Measurements from ENCODE around the gene NINJ2.

Gene NINJ2

DNA sequence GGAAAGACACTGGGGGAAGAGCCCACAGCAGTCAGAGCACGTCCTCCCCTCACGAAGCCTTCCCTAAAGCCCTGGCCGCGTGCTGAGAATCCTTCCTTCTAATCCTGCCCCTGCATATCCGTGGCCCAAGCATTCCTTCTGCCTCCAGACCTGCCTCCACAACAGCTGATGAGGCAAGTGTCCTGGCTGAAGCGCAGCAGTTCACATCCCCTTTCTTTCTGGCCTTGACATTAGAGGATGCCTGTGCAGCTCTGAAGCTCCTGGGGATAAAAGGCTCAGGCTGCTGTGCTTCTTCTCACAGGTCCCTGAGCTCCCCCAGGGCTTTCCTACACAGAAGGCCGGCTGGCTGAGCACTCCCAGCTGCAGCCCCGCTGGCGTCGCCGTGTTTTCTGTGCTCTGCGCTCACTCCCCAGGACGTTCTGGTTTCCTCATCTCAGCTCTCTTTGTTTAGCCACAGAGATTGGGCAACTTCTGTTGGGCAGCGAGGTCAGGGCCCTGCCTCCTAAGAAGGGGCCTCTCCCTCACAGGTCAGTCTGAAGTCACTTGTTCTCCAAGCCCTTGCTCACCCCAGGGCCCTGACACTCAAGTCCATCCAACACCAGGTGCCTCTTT, 45.8 kb downstream of the NINJ2 start:
- no peak for TF ChIP-seq CTCF (IDR thresholded peaks at IDR 0.05; ENCODE audit: low read depth, low read length)
- TF ChIP-seq EZH2phosphoT487 (IDR thresholded peaks at IDR 0.05; ENCODE audit: low read depth) = no peak
- no peaks in the 10 kb centered on the region for H3K27me3 ChIP-seq (ENCODE audit: low read depth, low read length)
- no peaks in the 10 kb centered on the region for H4K20me1 ChIP-seq (ENCODE audit: insufficient read depth, low read length)
- H3K79me2 ChIP-seq (ENCODE audit: low read length) = no peaks in the 10 kb centered on the region
- peaks cover 11% of the 10 kb centered on the region for H3K4me1 ChIP-seq (ENCODE audit: low read length)
- H3K9ac ChIP-seq (ENCODE audit: low read length) = no peak overlapping the region
- H3K4me3 ChIP-seq (ENCODE audit: low read length) = no peak overlapping the region
- H3K9me3 ChIP-seq (ENCODE audit: insufficient read depth, low read length) = no peaks in the 10 kb centered on the region
- H3K36me3 ChIP-seq (replicated peaks; ENCODE audit: low read depth, low read length) = no peaks in the 10 kb centered on the region
- no peak overlapping the region for H2AFZ ChIP-seq (ENCODE audit: low read depth, low read length)
- no peak overlapping the region for H3K4me2 ChIP-seq (ENCODE audit: low read length)
- H3K27ac ChIP-seq (ENCODE audit: low read length) = no peak overlapping the region

DNA sequence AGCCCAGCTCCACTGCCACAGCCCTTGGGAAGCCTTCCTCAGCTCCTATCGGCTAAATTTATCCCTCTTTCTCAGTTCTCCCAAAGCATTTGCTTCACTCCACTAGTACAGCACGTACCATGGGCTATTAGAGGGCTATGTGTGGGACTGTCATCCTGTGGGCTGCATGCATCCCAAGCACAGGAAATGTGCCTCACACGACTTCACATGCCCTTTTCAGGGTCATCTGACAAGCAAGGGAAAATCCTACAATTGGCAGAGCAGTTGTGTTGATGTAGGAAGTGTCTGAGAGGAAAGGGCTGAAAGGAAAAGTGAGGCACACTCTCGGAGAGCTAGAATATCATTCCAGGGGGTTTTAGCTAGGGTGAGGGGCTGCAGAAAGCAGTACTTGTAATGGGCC, 47.6 kb downstream of the NINJ2 start:
- Histone ChIP-seq H3K36me3 (replicated peaks; ENCODE audit: low read depth, low read length) (no peaks in the 10 kb centered on the region), H3K4me2 (ENCODE audit: low read length) (no peak overlapping the region), H3K79me2 (ENCODE audit: low read length) (no peaks in the 10 kb centered on the region), H3K4me3 (ENCODE audit: low read length) (no peak overlapping the region), H3K27ac (ENCODE audit: low read length) (no peak overlapping the region), H2AFZ (ENCODE audit: low read depth, low read length) (no peak overlapping the region), H3K27me3 (ENCODE audit: low read depth, low read length) (no peaks in the 10 kb centered on the region), H4K20me1 (ENCODE audit: insufficient read depth, low read length) (no peaks in the 10 kb centered on the region), H3K9me3 (ENCODE audit: insufficient read depth, low read length) (no peaks in the 10 kb centered on the region), H3K4me1 (ENCODE audit: low read length) (peaks cover 8% of the 10 kb centered on the region), H3K9ac (ENCODE audit: low read length) (no peak overlapping the region)
- no peak for TF ChIP-seq CTCF (IDR thresholded peaks at IDR 0.05; ENCODE audit: low read depth, low read length)
- no peak for TF ChIP-seq EZH2phosphoT487 (IDR thresholded peaks at IDR 0.05; ENCODE audit: low read depth)

DNA sequence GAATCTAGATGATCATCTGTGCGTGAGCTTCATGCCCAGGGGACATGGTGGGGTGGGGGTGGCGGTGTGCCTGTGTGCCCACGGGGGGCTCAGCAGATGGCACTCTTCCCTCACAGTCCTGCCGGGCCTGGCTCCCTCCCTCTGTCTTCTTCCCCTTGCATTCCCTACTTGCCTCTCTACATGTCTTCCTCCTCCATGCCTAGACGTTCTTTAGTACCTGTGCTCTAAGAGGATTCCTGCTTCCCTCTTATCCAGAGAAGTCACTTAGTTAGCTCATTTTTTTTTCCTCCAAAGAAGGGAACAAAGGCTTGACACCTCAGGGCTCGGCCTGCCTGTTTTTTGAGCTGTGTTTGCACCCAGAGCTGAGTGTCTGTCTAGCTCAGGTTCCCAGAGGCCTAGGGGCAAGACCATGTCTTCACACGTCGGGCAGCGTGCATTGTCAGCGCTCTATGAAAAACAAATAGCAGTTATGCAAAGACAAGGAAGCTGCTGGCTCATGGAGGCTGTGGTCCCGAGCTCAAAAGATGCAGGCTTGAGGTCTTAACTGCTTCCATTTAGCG, 48.8 kb downstream of the NINJ2 start:
- Histone ChIP-seq H3K27me3 (ENCODE audit: low read depth, low read length) (no peaks in the 10 kb centered on the region), H2AFZ (ENCODE audit: low read depth, low read length) (peak overlapping the region; percentile 80; the same call in 1 of the 2 replicates), H3K4me2 (ENCODE audit: low read length) (peak overlapping the region; percentile 43), H3K9ac (ENCODE audit: low read length) (no peak overlapping the region), H3K27ac (ENCODE audit: low read length) (no peak overlapping the region), H3K36me3 (replicated peaks; ENCODE audit: low read depth, low read length) (no peaks in the 10 kb centered on the region), H3K4me1 (ENCODE audit: low read length) (peaks cover 15% of the 10 kb centered on the region), H3K79me2 (ENCODE audit: low read length) (no peaks in the 10 kb centered on the region), H4K20me1 (ENCODE audit: insufficient read depth, low read length) (no peaks in the 10 kb centered on the region), H3K9me3 (ENCODE audit: insufficient read depth, low read length) (no peaks in the 10 kb centered on the region), H3K4me3 (ENCODE audit: low read length) (no peak overlapping the region)
- TF ChIP-seq EZH2phosphoT487 (IDR thresholded peaks at IDR 0.05; ENCODE audit: low read depth) (no peak), CTCF (IDR thresholded peaks at IDR 0.05; ENCODE audit: low read depth, low read length) (peak; percentile 80)

GRCh38 chr12:613996-614395, 49.2 kb downstream of the NINJ2 start:
- TF ChIP-seq EZH2phosphoT487 (IDR thresholded peaks at IDR 0.05; ENCODE audit: low read depth) (no peak), CTCF (IDR thresholded peaks at IDR 0.05; ENCODE audit: low read depth, low read length) (no peak)
- H3K27me3 ChIP-seq (ENCODE audit: low read depth, low read length) = no peaks in the 10 kb centered on the region
- H3K9me3 ChIP-seq (ENCODE audit: insufficient read depth, low read length) = no peaks in the 10 kb centered on the region
- H3K4me1 ChIP-seq (ENCODE audit: low read length) = peaks cover 15% of the 10 kb centered on the region
- no peaks in the 10 kb centered on the region for H4K20me1 ChIP-seq (ENCODE audit: insufficient read depth, low read length)
- H3K9ac ChIP-seq (ENCODE audit: low read length) = no peak overlapping the region
- peak overlapping the region; percentile 43 for H3K4me2 ChIP-seq (ENCODE audit: low read length)
- H3K4me3 ChIP-seq (ENCODE audit: low read length) = no peak overlapping the region
- peak overlapping the region; percentile 80; the same call in 1 of the 2 replicates for H2AFZ ChIP-seq (ENCODE audit: low read depth, low read length)
- H3K27ac ChIP-seq (ENCODE audit: low read length) = no peak overlapping the region
- no peaks in the 10 kb centered on the region for H3K79me2 ChIP-seq (ENCODE audit: low read length)
- no peaks in the 10 kb centered on the region for H3K36me3 ChIP-seq (replicated peaks; ENCODE audit: low read depth, low read length)

Data from OCI-LY3 (cell line).